ENCODE measurements around the gene SPTAN1. TPM values are rescaled to one million over a fixed set of nuclear protein-coding genes. Genes with fewer than 3 reads are reported as not detected.

The SPTAN1 gene
- total and polyA plus RNA-seq, 2 of the 4 experiments (the other 2 are of a cell fraction), result 275 to 327 TPM

DNA sequence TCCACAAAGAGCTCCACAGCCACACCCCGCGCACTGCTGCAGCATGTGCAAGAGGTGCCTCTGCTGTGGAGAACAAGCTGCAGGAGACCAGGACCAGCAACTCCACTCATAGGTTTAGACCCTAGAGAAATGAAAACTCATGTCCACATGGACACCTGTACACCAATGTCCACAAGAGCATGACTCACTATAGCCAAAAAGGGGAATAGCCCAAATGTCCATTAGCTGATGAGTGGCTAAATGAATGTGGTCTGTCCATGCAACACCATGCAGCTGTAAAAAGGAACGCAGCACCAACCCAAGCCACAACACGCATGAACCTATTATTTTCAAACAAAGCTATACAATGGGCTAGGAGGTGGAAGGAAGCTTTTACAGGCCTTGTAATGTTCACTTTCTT is 86.2 kb downstream of the SPTAN1 start:
- Histone ChIP-seq H3K36me3 (ENCODE audit: control insufficient read depth, insufficient read depth, low read length) (peaks cover 15% of the 10 kb centered on the region), H3K9me1 (ENCODE audit: insufficient read depth, low read length) (0 out of 2 replicates have a peak, but pooled peaks cover 7% of the 10 kb centered on the region), H3K27me3 (ENCODE audit: control insufficient read depth, insufficient read depth, low read length) (no peaks in the 10 kb centered on the region), H3K23ac (ENCODE audit: low read depth, low read length) (no peak overlapping the region), H3K56ac (ENCODE audit: extremely low read depth, insufficient read depth, low read length) (no peak overlapping the region), H2BK15ac (ENCODE audit: low read depth, low read length) (no peak overlapping the region), H4K20me1 (ENCODE audit: insufficient read depth, low read length) (0 out of 2 replicates have a peak, but pooled peaks cover 3% of the 10 kb centered on the region), H3K4me3 (ENCODE audit: insufficient read depth, low read depth, low read length) (no peak overlapping the region), H4K5ac (ENCODE audit: low read depth, low read length) (no peak overlapping the region), H3K27ac (ENCODE audit: insufficient read depth, low read length) (no peak overlapping the region), H2BK20ac (ENCODE audit: low read depth, low read length) (no peak overlapping the region), H4K91ac (ENCODE audit: insufficient read depth, low read depth, low read length) (no peak overlapping the region), H2BK120ac (ENCODE audit: low read depth, low read length) (no peak overlapping the region), H2BK5ac (ENCODE audit: low read depth, low read length, poor library complexity, severe bottlenecking) (no peak overlapping the region), H2AK5ac (ENCODE audit: low read depth, low read length) (no peak overlapping the region), H3K4me2 (ENCODE audit: low read depth, low read length) (no peak overlapping the region), H3K18ac (ENCODE audit: low read depth, low read length) (no peak overlapping the region), H3K79me1 (ENCODE audit: low read depth in 1 of 2, low read length in 2 of 2) (peaks cover 6 to 44% of the 10 kb centered on the region in 2 experiments; a peak in 3 of 4 replicates), H2AFZ (replicated peaks; ENCODE audit: low read length, poor library complexity) (no peak overlapping the region), H3K4ac (ENCODE audit: low read depth, low read length) (no peak overlapping the region), H3K9ac (ENCODE audit: low read depth, low read length) (no peak overlapping the region), H2AK9ac (replicated peaks; ENCODE audit: low read depth, low read length, poor library complexity) (no peak overlapping the region), H3K4me1 (ENCODE audit: control insufficient read depth, insufficient read depth, low read length) (peaks cover 14% of the 10 kb centered on the region), H3K9me3 (ENCODE audit: control insufficient read depth, insufficient read depth, low read length) (no peaks in the 10 kb centered on the region), H4K8ac (ENCODE audit: low read depth in 2 of 2, low read length in 2 of 2) (no peak overlapping the region), H3K14ac (replicated peaks; ENCODE audit: low read depth, low read length) (no peak overlapping the region)
- ChIA-PET POLR2A (ENCODE audit: unreplicated experiment) (no interaction called here), CTCF (interaction anchor here (0.6 kb wide), 1 partner anchor 17 kb away, joined by 3 read pairs; no protein-coding TSS in a partner anchor)
- BruUV-seq (replicated peaks), result no TSS peak
- ATAC-seq (ENCODE audit: low read depth), result no peak
- no peak for TF ChIP-seq BHLHE40 (IDR thresholded peaks at IDR 0.05; ENCODE audit: low read depth, low read length)
- TF ChIP-seq MAZ (IDR thresholded peaks at IDR 0.05; ENCODE audit: borderline replicate concordance, low read depth, low read length), result no peak
- no peak for TF ChIP-seq RFX5 (IDR thresholded peaks at IDR 0.05; ENCODE audit: low read depth, low read length)
- TF ChIP-seq POLR2A (IDR thresholded peaks at IDR 0.05; ENCODE audit: low read depth, low read length), result no peak
- TF ChIP-seq, protein P1, sequence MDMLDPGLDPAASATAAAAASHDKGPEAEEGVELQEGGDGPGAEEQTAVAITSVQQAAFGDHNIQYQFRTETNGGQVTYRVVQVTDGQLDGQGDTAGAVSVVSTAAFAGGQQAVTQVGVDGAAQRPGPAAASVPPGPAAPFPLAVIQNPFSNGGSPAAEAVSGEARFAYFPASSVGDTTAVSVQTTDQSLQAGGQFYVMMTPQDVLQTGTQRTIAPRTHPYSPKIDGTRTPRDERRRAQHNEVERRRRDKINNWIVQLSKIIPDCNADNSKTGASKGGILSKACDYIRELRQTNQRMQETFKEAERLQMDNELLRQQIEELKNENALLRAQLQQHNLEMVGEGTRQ (IDR thresholded peaks at IDR 0.05; ENCODE audit: low read depth, low read length), result no peak
- no peak for TF ChIP-seq CHD1 (IDR thresholded peaks at IDR 0.05; ENCODE audit: low read depth, low read length)
- dilution Hi-C loops (cut with HindIII; ENCODE audit: low sequenced_read_pairs, unreplicated experiment) (no loop called here), in situ Hi-C loops (cut with MboI; ENCODE audit: low sequenced_read_pairs) (no loop called here), intact Hi-C loops (cut with micrococcal nuclease) (no loop called here)
- DNase-seq, result no peak
- WGBS, 2 experiments (ENCODE audit: extremely low coverage in 2 of 2, insufficient read length in 1 of 2), result no CpG with 5 or more reads among the region's 4 CpGs
